ENCODE measurements around the gene SVOP.

SVOP gene, protein sequence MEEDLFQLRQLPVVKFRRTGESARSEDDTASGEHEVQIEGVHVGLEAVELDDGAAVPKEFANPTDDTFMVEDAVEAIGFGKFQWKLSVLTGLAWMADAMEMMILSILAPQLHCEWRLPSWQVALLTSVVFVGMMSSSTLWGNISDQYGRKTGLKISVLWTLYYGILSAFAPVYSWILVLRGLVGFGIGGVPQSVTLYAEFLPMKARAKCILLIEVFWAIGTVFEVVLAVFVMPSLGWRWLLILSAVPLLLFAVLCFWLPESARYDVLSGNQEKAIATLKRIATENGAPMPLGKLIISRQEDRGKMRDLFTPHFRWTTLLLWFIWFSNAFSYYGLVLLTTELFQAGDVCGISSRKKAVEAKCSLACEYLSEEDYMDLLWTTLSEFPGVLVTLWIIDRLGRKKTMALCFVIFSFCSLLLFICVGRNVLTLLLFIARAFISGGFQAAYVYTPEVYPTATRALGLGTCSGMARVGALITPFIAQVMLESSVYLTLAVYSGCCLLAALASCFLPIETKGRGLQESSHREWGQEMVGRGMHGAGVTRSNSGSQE

DNA sequence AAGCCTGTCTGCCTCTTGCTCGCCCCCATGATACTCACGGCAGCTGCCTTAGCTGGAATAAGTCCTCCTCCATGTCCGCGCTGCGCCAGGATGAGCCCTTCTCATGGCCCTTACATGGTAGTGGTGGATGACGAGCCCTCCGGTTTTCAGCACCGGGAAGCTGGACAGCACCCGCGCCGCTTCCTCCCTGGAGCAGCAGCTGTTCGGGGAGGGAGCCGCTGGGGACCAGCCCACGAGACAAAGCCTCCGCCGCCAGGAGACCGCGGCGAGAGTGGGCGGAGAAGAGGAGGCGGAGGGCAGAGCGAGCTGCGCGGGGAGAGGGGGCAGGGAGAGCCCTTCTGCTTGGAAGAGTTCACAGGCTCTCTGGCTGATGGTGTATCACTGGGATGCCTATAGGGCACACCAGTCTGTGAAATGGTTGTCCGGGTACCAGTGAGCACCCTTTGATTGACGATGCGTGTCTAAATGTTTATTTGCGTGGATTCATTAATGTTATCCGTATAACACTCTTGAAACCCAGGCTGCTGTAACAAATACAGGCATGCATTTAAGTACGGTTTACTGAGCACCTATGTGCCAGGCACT is at the start of gene SVOP:
SVOP (minus strand) TSS at position 273 of the 585 bp plus-strand sequence; CDS start at position 73, 200 bp downstream.
- in situ Hi-C loops (cut with HindIII; ENCODE audit: low sequenced_read_pairs), result no loop called here
- DNase-seq (ENCODE audit: low read depth), result peak; percentile 68
- no peak within 1 kb of the TSS for H3K4me3 ChIP-seq (ENCODE audit: low read depth, low read length)
- TF ChIP-seq, protein P1, sequence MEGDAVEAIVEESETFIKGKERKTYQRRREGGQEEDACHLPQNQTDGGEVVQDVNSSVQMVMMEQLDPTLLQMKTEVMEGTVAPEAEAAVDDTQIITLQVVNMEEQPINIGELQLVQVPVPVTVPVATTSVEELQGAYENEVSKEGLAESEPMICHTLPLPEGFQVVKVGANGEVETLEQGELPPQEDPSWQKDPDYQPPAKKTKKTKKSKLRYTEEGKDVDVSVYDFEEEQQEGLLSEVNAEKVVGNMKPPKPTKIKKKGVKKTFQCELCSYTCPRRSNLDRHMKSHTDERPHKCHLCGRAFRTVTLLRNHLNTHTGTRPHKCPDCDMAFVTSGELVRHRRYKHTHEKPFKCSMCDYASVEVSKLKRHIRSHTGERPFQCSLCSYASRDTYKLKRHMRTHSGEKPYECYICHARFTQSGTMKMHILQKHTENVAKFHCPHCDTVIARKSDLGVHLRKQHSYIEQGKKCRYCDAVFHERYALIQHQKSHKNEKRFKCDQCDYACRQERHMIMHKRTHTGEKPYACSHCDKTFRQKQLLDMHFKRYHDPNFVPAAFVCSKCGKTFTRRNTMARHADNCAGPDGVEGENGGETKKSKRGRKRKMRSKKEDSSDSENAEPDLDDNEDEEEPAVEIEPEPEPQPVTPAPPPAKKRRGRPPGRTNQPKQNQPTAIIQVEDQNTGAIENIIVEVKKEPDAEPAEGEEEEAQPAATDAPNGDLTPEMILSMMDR (IDR thresholded peaks at IDR 0.05; ENCODE audit: low read depth, low read length, missing control alignments), result no peak

DNA sequence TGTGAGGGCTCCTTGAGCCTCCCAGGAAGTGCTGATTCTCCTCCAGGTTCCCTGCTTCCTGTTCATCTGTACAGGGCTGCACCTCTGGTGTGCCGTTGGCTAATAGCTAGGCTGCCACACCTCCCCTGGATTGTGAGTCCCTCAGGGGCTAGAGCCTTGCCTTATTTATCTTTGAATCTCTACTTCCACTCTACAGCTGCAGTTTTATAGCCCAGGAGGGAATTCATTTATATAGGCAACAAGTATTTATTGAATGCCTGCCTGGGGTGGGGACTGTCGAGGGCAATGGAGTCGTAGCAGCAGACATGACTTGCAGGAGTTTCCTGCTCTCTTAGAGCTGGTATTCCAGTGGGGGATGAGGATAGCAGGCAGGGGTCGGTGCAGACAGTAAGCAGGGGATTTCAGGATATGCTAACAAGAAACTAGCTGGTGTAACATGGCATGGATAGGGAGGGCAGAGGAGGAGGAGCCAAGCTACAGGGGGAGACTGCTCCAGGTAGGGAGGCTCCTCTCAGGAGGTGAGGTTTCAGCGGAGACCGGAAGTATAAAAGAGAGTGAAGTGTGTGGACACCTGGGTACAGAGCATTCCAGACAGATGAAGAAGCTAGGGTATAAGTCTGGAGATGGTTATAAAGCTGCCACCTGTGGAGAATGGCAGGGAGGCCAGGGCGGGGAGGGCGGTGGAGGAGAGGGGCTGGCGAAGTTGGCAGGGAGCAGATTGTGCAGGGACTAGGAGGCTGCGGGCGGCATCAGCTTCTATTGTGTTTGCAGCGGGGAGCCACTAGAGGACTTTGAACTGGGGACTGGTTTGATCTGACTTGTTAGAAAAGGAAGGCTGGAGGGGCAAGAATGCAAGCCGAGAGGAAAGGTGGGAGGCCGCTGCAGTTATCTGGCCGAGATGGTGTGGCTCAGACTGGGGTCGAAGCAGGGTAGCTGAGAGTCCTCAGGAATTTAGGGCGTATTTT is 48.7 kb upstream of the SVOP start:
- no peak for DNase-seq (ENCODE audit: low read depth)
- TF ChIP-seq, protein P1 (IDR thresholded peaks at IDR 0.05; ENCODE audit: low read depth, low read length, missing control alignments), result no peak
- in situ Hi-C loops (cut with HindIII; ENCODE audit: low sequenced_read_pairs), result no loop called here
- H3K4me3 ChIP-seq (ENCODE audit: low read depth, low read length), result no peak overlapping the region

DNA sequence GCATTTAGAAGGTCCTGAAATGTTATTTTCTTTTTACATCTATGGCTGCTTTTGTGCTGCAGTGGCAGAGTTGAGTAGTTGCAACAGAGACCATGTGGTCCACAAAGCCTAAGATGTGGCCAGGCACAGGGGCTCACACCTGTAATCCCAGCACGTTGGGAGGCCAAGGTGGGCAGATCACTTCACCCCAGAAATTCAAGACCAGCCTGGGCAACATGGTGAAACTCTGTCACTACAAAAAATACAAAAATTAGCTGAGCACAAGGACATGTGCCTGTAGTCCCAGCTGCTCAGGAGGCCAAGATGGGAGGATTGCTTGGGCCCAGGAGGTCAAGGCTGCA is 45.0 kb upstream of the SVOP start:
- H3K4me3 ChIP-seq (ENCODE audit: low read depth, low read length), result no peak overlapping the region
- no peak for DNase-seq (ENCODE audit: low read depth)
- in situ Hi-C loops (cut with HindIII; ENCODE audit: low sequenced_read_pairs), result no loop called here
- TF ChIP-seq, protein P1 (IDR thresholded peaks at IDR 0.05; ENCODE audit: low read depth, low read length, missing control alignments), result no peak

DNA sequence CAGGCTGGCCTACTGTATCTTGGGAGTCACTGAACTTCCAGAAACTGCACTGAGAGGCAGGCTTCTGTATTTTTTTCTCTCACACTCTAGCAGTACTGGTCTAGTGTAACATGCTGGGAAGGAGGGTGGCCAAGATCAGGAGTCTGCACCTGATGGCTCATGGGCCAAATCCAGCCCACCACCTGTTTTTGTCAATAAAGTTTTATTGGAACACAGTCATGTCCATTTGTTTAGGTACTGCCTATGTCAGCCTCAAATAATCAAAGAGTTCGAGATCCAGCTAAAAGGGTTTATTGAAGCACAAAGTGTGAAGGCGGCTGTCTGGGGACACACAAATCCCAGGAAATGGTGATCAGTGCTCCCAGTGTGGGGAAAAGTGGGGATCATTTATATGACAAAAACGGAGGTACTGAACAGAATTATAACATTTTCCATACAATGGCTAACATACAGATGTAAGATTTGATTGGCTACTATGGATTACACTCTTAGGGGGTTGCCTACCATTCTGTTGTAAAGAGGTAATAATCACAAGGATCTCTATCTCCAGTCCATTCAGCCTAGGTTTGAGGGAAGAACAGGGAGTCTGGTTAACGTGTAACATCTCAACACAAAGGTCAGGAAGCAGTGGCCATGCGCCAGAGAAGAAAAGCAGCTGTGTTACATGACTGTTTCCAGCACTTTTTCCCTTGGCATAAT is 44.4 kb upstream of the SVOP start:
- TF ChIP-seq, protein P1 (IDR thresholded peaks at IDR 0.05; ENCODE audit: low read depth, low read length, missing control alignments), result no peak
- H3K4me3 ChIP-seq (ENCODE audit: low read depth, low read length), result no peak overlapping the region
- in situ Hi-C loops (cut with HindIII; ENCODE audit: low sequenced_read_pairs), result no loop called here
- no peak for DNase-seq (ENCODE audit: low read depth)

DNA sequence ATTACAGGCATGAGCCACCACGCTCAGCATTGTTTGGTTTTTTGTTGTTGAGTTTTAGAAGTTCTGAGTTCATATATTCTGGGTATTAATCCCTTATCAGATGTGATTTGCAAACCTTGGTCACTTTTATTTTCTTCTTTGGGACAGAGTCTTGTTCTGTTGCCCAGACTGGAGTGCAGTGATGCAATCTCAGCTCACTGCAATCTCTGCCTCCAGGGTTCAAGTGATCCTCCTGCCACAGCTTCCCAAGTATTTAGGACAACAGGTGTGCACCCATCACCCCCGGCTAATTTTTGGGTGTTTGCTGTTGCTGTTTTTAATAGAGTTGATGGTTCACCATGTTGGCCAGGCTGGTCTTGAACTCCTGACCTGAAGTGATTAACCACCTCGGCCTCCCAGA is 43.3 kb upstream of the SVOP start:
- H3K4me3 ChIP-seq (ENCODE audit: low read depth, low read length), result no peak overlapping the region
- in situ Hi-C loops (cut with HindIII; ENCODE audit: low sequenced_read_pairs), result no loop called here
- TF ChIP-seq, protein P1 (IDR thresholded peaks at IDR 0.05; ENCODE audit: low read depth, low read length, missing control alignments), result no peak
- no peak for DNase-seq (ENCODE audit: low read depth)

Measured in astrocyte of the cerebellum (primary cell).